ENCODE data around the gene NDUFB5. TPM values are rescaled to one million over a fixed set of nuclear protein-coding genes. Genes with fewer than 3 reads are reported as not detected.

NDUFB5 gene
- total and polyA plus RNA-seq, 4 donors = 44.8 to 149 (median 73.2) TPM

- Histone ChIP-seq H3K36me3 (ENCODE audit: control insufficient read depth in 4 of 4, insufficient read depth in 4 of 4, low read length in 4 of 4) (no peaks in the 10 kb centered on the region), H3K4me3 (no peak overlapping the region), H3K27ac (ENCODE audit: low read depth in 1 of 2, low read length in 1 of 2) (no peak overlapping the region), H3K9ac (ENCODE audit: insufficient read depth in 1 of 2, low read length in 2 of 2) (no peak overlapping the region), H3K4me1 (ENCODE audit: control insufficient read depth in 5 of 5, insufficient read depth in 5 of 5, low read length in 5 of 5) (peaks cover 0 to 3% (median 0%) of the 10 kb centered on the region in 5 donors), H3K27me3 (ENCODE audit: control insufficient read depth in 3 of 3, insufficient read depth in 3 of 3, low read length in 2 of 3) (no peaks in the 10 kb centered on the region), H3K9me3 (ENCODE audit: control insufficient read depth in 4 of 4, insufficient read depth in 3 of 4, low read length in 3 of 4) (no peaks in the 10 kb centered on the region)
- TF ChIP-seq CTCF (IDR thresholded peaks at IDR 0.05; ENCODE audit: control extremely low read depth, extremely low read depth) = no peak
- ATAC-seq (ENCODE audit: insufficient read depth, low FRiP score) = no peak
- DNase-seq = no peak
- WGBS, 2 donors = 85 to 88% methylated on average over 3 of the region's 3 CpGs
Observed at GRCh38 chr3:179646177-179646576, 41.6 kb downstream of the NDUFB5 start.

GRCh38 chr3:179651687-179652446 lies 47.3 kb downstream of the NDUFB5 start:
- no peak for ATAC-seq (ENCODE audit: insufficient read depth, low FRiP score)
- no peak overlapping the region for H3K4me3 ChIP-seq
- H3K4me1 ChIP-seq (ENCODE audit: control insufficient read depth in 5 of 5, insufficient read depth in 5 of 5, low read length in 5 of 5) = peaks cover 0 to 10% (median 4%) of the 10 kb centered on the region in 5 donors
- H3K27ac ChIP-seq (ENCODE audit: low read depth in 1 of 2, low read length in 1 of 2) = peak overlapping the region; percentile 86 to 93
- no peak for DNase-seq
- no peak for TF ChIP-seq CTCF (IDR thresholded peaks at IDR 0.05; ENCODE audit: control extremely low read depth, extremely low read depth)
- no peaks in the 10 kb centered on the region for H3K36me3 ChIP-seq (ENCODE audit: control insufficient read depth in 4 of 4, insufficient read depth in 4 of 4, low read length in 4 of 4)
- 46 to 50% methylated on average over 11 of the region's 11 CpGs for WGBS, 2 donors
- H3K9me3 ChIP-seq (ENCODE audit: control insufficient read depth in 4 of 4, insufficient read depth in 3 of 4, low read length in 3 of 4) = no peaks in the 10 kb centered on the region
- H3K27me3 ChIP-seq (ENCODE audit: control insufficient read depth in 3 of 3, insufficient read depth in 3 of 3, low read length in 2 of 3) = no peaks in the 10 kb centered on the region
- H3K9ac ChIP-seq (ENCODE audit: insufficient read depth in 1 of 2, low read length in 2 of 2) = peak overlapping the region in 1 of 2 donors; percentile 85

- Histone ChIP-seq H3K36me3 (ENCODE audit: control insufficient read depth in 4 of 4, insufficient read depth in 4 of 4, low read length in 4 of 4) (no peaks in the 10 kb centered on the region), H3K9ac (ENCODE audit: insufficient read depth in 1 of 2, low read length in 2 of 2) (peak within 1 kb of the TSS; percentile 76 to 85), H3K4me3 (peak within 1 kb of the TSS; percentile 84), H3K4me1 (ENCODE audit: control insufficient read depth in 5 of 5, insufficient read depth in 5 of 5, low read length in 5 of 5) (peaks cover 0 to 10% (median 6%) of the 10 kb centered on the region in 5 donors), H3K9me3 (ENCODE audit: control insufficient read depth in 4 of 4, insufficient read depth in 3 of 4, low read length in 3 of 4) (no peaks in the 10 kb centered on the region), H3K27ac (ENCODE audit: low read depth in 1 of 2, low read length in 1 of 2) (peak within 1 kb of the TSS; percentile 93 to 95), H3K27me3 (ENCODE audit: control insufficient read depth in 3 of 3, insufficient read depth in 3 of 3, low read length in 2 of 3) (no peaks in the 10 kb centered on the region)
- ATAC-seq (ENCODE audit: insufficient read depth, low FRiP score) = peak; percentile 70
- WGBS, 2 donors = 1% methylated on average over 42 to 56 of the region's 56 CpGs
- TF ChIP-seq CTCF (IDR thresholded peaks at IDR 0.05; ENCODE audit: control extremely low read depth, extremely low read depth) = no peak
- DNase-seq = peak; percentile 90 to 94 (median 91)
Observed at GRCh38 chr3:179652447-179653095, 48.0 kb downstream of the NDUFB5 start, which contains the start of gene USP13. USP13 (plus strand) TSS chr3:179653040; CDS start chr3:179653226, 186 bp downstream.

Data from lung (tissue), 12 donors.